Peyer's patch (tissue), 4 donors: Measurements from ENCODE around the gene KITLG.

Experiments
- CTCF ChIP-seq, 6 experiments: fragments of 450-650 bp in 4 of 6; fragments of 200-600 bp in 2 of 6; sonication (generic) in 1 of 6; IDR thresholded peaks; one replicate each; pipeline ENCODE4 v1.5.1; 2017 to 2019; ENCODE audit warnings: antibody characterized with exemption in 6 of 6, mild to moderate bottlenecking in 3 of 6, moderate library complexity in 1 of 6
- POLR2A ChIP-seq, 2 donors: fragments of 450-650 bp; IDR thresholded peaks; one replicate each; pipeline ENCODE4 v1.5.1; 2017; ENCODE audit warnings: antibody characterized with exemption in 2 of 2, mild to moderate bottlenecking in 2 of 2, moderate library complexity in 2 of 2

GRCh38 chr12:88507270-88507669 is 73.0 kb downstream of the KITLG start:
- TF ChIP-seq POLR2A (IDR thresholded peaks at IDR 0.05) (no peak), CTCF (IDR thresholded peaks at IDR 0.05) (no peak)
